Choroid plexus epithelial cell (primary cell): ENCODE data around the gene FRMD6.
"Not testable (repeated sequence)": the region's sequence is repeated elsewhere in the genome, so short reads cannot be mapped to it uniquely, and the experiment has no call there.

Experiments used
- DNase-seq: peaks from one replicate; pipeline ENCODE4 v3.0.0-alpha.2; 2010; ENCODE audit warnings: low read depth
- H3K4me3 ChIP-seq: 2 replicates; pipeline ENCODE4 v1.5.1; 2011; ENCODE audit warnings: low read depth, mild to moderate bottlenecking, control low read depth, low read length, moderate library complexity
- CTCF ChIP-seq: conservative IDR thresholded peaks from 2 replicates; pipeline ENCODE4 v1.5.1; 2011; ENCODE audit warnings: low read depth, mild to moderate bottlenecking, control low read depth, inconsistent platforms, low read length, moderate library complexity

Gene FRMD6

GRCh38 chr14:51735851-51736250 is 84.1 kb downstream of the FRMD6 start:
- no peak overlapping the region for H3K4me3 ChIP-seq
- TF ChIP-seq CTCF = no peak
- no peak for DNase-seq

- no peak for DNase-seq
- no peak for TF ChIP-seq CTCF
- no peak overlapping the region for H3K4me3 ChIP-seq
These were observed 87.0 kb downstream of the FRMD6 start for GRCh38 chr14:51738754-51739153.

- TF ChIP-seq CTCF = no peak
- no peak overlapping the region for H3K4me3 ChIP-seq
- no peak for DNase-seq
These were observed 91.9 kb downstream of the FRMD6 start for GRCh38 chr14:51743588-51744000.

GRCh38 chr14:51744372-51745130 is 92.8 kb downstream of the FRMD6 start:
- TF ChIP-seq CTCF = no peak
- no peak for DNase-seq
- no peak overlapping the region for H3K4me3 ChIP-seq

- not testable (repeated sequence) for H3K4me3 ChIP-seq, DNase-seq
These were observed 95.1 kb downstream of the FRMD6 start for GRCh38 chr14:51746823-51747222.

- H3K4me3 ChIP-seq = no peak overlapping the region
- no peak for DNase-seq
- TF ChIP-seq CTCF = peak; percentile 17
These were observed 98.8 kb downstream of the FRMD6 start for GRCh38 chr14:51750542-51750941.

GRCh38 chr14:51751611-51752345 is 100.1 kb downstream of the FRMD6 start:
- not testable (repeated sequence) for DNase-seq, H3K4me3 ChIP-seq

GRCh38 chr14:51757756-51758155 is 106.0 kb downstream of the FRMD6 start:
- DNase-seq, H3K4me3 ChIP-seq: not testable (repeated sequence)
